AG09319 (cell line): ENCODE measurements around the gene TMEM101.
"Not testable (repeated sequence)": the region's sequence is repeated elsewhere in the genome, so short reads cannot be mapped to it uniquely, and the experiment has no call there.

Experiments
- DNase-seq: peaks from one replicate; pipeline ENCODE4 v3.0.0-alpha.2; 2010; ENCODE audit warnings: low read depth; ENCODE audit errors: extremely low read depth
- TF ChIP-seq, protein P1 (sequence below): IDR thresholded peaks from 2 replicates; pipeline ENCODE4 v1.5.1; 2011; ENCODE audit warnings: low read depth, mild to moderate bottlenecking, inconsistent platforms, low read length, moderate library complexity

The TMEM101 gene

DNA sequence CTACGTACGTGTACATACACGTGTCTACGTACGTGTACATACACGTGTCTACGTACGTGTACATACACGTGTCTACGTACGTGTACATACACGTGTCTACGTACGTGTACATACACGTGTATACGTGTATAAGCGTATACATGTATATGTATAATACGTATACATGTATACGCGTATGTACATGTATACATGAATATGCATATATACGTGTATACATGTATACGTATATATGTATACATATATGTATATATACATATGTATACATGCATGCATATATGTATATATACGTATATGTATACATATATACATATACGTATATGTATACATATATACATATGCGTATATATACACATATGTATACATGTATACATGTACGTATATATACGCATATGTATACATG, 38.9 kb downstream of the TMEM101 start:
- DNase-seq, result no peak
- TF ChIP-seq, protein P1, sequence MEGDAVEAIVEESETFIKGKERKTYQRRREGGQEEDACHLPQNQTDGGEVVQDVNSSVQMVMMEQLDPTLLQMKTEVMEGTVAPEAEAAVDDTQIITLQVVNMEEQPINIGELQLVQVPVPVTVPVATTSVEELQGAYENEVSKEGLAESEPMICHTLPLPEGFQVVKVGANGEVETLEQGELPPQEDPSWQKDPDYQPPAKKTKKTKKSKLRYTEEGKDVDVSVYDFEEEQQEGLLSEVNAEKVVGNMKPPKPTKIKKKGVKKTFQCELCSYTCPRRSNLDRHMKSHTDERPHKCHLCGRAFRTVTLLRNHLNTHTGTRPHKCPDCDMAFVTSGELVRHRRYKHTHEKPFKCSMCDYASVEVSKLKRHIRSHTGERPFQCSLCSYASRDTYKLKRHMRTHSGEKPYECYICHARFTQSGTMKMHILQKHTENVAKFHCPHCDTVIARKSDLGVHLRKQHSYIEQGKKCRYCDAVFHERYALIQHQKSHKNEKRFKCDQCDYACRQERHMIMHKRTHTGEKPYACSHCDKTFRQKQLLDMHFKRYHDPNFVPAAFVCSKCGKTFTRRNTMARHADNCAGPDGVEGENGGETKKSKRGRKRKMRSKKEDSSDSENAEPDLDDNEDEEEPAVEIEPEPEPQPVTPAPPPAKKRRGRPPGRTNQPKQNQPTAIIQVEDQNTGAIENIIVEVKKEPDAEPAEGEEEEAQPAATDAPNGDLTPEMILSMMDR, result no peak

DNA sequence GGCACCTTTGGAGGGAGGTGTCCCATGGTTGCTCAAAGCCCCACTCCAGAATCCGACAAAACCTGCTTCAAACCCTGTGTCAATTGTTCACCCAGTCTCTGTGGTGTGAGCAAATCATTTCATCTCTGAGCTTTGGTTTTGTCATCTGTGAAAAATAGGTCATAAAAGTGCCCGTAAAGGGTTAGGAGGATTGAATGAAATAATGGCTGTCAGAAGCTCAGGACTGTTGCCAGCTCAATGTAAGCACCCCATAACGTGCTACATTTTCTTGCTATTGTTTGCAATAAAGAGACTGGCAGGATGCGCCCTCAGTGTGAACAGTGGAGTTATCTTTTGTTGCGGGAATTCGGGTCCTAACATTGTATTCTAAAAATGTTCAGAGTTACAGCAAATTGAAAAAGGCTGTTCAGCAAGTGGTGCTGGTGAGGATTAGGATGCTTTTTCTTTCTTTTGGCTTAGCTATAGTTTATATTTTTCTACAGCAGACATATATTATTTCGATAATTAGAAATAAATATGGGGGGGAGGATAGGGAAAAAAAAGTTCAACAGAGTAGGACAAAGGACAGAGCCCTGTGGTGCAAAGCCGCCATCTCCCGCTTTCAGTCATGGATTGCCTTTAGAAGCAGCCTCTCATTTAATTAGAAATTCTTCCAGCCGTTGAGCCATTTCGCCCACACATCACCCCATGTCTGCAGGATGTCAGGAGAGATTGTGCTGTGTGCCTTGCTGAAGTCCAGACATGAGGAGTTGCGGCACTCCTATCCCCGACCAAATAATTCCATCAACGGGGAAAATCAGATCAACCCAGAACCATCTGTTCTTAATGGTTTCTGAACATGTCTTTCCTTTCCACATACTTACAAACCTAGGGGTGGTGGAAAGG, 40.1 kb downstream of the TMEM101 start:
- TF ChIP-seq, protein P1, result no peak
- no peak for DNase-seq

DNA sequence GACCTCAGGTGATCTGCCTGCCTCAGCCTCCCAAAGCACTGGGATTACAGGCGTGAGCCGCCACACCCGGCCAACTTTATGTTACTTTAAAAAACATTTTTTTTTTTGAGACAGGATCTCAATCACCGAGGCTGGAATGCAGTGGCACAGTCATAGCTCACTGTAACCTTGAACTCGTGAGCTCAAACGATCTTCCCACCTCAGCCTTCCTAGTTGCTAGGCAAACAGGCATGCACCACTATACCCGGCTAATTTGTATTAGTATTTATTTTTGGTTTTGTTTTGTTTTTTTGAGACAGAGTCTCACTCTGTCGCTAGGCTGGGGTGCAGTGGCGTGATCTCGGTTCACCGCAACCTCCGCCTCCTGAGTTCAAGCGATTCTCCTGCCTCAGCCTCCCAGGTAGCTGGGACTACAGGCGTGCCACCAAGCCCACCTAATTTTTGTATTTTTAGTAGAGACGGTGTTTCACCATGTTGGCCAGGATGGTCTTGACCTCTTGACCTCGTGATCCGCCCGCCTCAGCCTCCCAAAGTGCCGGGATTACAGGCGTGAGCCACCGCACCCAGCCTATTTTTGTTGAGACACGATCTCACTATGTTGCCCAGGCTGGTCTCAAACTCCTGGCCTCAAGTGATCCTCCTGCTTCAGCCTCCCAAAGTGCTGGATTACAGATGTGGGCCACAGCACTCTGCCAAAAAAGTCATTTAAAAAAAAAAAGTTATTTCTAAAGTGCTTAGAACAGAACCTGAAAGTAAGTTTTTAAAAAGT, 42.1 kb downstream of the TMEM101 start:
- not testable (repeated sequence) for DNase-seq

DNA sequence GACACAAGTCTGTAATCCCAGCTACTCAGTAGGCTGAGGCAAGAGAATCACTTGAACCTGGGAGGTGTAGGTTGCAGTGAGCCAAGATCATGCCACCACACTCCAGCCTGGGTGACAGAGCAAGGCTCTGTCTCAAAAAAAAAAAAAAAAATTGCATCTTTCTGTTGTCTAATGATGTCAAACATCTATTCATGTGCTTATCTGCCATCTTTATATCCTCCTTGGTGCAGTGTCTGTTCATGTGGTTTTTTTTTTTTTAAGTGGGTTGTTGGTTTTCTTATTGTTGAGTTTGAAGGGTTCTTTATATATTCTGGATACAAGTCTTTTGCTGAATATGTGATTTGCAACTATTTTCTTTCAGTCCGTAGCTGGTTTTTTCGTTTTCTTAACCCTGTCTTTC, 43.3 kb downstream of the TMEM101 start:
- DNase-seq, result not testable (repeated sequence)

DNA sequence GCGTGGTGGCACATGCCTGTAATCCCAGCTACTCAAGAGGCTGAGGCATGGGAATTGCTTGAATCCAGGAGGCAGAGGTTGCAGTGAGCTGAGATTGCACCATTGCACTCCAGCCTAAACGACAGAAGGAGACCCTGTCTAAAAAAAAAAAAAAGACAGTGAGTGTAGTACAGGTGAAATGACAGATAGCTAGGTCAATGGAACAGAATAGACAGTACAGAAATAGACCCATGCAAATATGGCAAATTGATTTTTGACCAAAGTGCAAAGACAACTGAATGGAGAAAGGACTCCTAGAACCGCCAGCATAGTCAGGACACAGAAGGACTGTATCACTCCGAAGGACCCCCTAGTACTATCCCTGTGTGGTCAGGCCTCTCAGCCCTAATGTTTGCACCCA, 44.4 kb downstream of the TMEM101 start:
- TF ChIP-seq, protein P1, result no peak
- no peak for DNase-seq

DNA sequence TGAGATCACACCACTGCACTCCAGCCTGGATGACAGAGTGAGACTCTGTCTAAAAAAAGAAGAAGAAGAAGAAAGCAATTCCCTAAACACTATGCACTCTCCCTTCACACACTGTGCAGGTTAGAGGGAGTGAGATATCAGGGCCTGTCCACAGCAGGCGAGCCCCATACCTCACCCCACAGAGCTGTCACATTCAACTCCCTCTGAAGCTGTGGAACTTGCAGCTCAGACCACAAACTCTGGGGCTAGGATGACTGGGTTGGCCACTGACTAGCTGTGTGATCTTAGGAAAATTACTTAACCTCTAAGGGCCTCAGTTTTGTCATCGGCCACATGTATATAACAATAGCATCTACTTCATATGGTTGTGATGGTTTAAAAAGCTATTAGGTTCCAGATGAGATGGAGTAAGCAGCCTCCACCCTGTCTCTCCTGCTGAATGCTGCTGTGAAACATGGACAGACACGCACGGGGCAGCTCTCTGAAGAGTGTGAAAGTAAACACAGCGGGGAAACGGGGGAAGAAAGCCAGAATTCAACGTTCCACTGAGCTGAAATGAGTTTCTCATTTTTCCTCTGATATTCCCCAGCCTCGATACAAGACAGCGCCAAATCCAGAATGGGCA, 47.4 kb downstream of the TMEM101 start:
- no peak for DNase-seq
- TF ChIP-seq, protein P1, result no peak

DNA sequence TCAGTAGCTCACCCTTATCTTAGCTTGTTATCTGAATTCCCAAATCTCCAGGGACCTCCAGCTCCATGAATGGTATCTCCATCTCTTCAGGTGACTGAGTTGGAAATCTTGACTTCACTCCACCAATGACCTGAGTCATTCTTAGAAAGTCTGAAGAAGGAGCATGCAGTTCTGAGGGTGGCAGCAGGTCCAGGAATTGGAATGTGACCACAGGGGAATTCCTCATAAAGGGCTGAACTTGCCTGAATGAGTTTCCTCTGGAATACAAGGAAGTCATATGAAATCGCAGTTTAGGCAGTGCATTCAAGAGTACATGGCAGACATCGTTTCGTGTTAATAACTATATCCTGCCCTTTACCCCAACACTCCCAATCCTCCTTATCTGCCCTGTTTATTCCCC, 48.5 kb downstream of the TMEM101 start:
- DNase-seq, result no peak
- TF ChIP-seq, protein P1, result no peak

DNA sequence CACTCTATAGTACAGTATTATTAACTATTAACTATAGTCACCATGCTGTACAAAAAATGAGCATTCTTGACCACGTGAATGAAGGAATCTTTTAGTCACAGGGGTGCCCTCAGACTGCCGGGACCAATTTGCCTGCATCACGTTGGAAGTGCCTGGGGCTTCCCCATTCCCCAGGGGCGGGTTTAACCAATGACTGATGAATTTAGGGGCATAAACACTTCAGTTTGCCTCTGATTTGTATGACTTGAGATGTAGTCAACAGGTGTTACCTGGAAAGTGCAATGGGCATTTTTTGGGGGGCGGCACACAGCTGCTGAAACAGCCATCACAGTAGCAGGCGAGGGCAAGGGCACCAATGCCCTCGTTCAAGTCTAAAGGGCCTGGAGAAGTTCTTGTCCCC, 52.3 kb downstream of the TMEM101 start:
- TF ChIP-seq, protein P1, result no peak
- no peak for DNase-seq
